Caco-2 (cell line): Measurements from ENCODE around the gene OR8G5. TPM values are rescaled to one million over a fixed set of nuclear protein-coding genes. Genes with fewer than 3 reads are reported as not detected.

Experiments used
- BruUV-seq: library from RNA; stranded (reverse); fragments of 400-500 nt; replicated peaks from 2 replicates; lab custom pipeline; 2021; lab: Mats Ljungman, UMichigan
- CTCF ChIA-PET: fragments of 300-600 bp; sonication (Branson Sonifier 250); formaldehyde crosslinking; loops from one replicate; lab custom pipeline; 2022; ENCODE audit warnings: antibody characterized with exemption; lab: Charles Lee
- POLR2A ChIA-PET: fragments of 300-600 bp; sonication (Branson Sonifier 250); formaldehyde crosslinking; loops from one replicate; lab custom pipeline; 2022; ENCODE audit warnings: antibody characterized with exemption; lab: Charles Lee
- DNase-seq, 2 experiments: peaks; one replicate each; pipeline versions ENCODE4 v3.0.0 to v3.0.0-alpha.2; 2020 to 2022
- H3K27me3 ChIP-seq: replicated peaks from 2 replicates; pipeline ENCODE4 v1.6.0; 2011; ENCODE audit warnings: low read length; ENCODE audit not compliant: control insufficient read depth, insufficient read depth
- H3K36me3 ChIP-seq: 2 replicates; pipeline ENCODE4 v1.5.1; 2011; ENCODE audit warnings: low read length; ENCODE audit not compliant: control insufficient read depth, insufficient read depth
- H3K4me1 ChIP-seq: fragments of 250-450 bp; sonication (Bioruptor Pico); 2 replicates; pipeline ENCODE4 v1.5.1; 2020; ENCODE audit warnings: mild to moderate bottlenecking
- H3K4me3 ChIP-seq: 2 replicates; pipeline ENCODE4 v1.5.1; 2011; ENCODE audit warnings: low read depth, mild to moderate bottlenecking, control low read depth, low read length
- H3K9me3 ChIP-seq: fragments of 250-450 bp; sonication (Bioruptor Pico); 2 replicates; pipeline ENCODE4 v1.5.1; 2020; ENCODE audit warnings: mild to moderate bottlenecking, moderate library complexity
- H3K27ac Mint-ChIP-seq: one replicate; pipeline ENCODE4 v1.8.0; 2022; ENCODE audit warnings: mixed read lengths; ENCODE audit not compliant: unreplicated experiment
- H3K27me3 Mint-ChIP-seq: one replicate; pipeline ENCODE4 v1.8.0; 2022; ENCODE audit warnings: mixed read lengths; ENCODE audit not compliant: insufficient read depth, unreplicated experiment
- H3K36me3 Mint-ChIP-seq: one replicate; pipeline ENCODE4 v1.8.0; 2022; ENCODE audit warnings: mild to moderate bottlenecking, mixed read lengths; ENCODE audit not compliant: insufficient read depth, unreplicated experiment
- H3K4me1 Mint-ChIP-seq: one replicate; pipeline ENCODE4 v1.8.0; 2022; ENCODE audit warnings: low read depth, mixed read lengths; ENCODE audit not compliant: unreplicated experiment
- H3K4me3 Mint-ChIP-seq: one replicate; pipeline ENCODE4 v1.8.0; 2022; ENCODE audit warnings: mild to moderate bottlenecking, moderate library complexity, mixed read lengths; ENCODE audit not compliant: unreplicated experiment
- H3K9me3 Mint-ChIP-seq: one replicate; pipeline ENCODE4 v1.8.0; 2022; ENCODE audit warnings: mixed read lengths; ENCODE audit not compliant: unreplicated experiment
- intact Hi-C: fragments of 100-400 bp; cut with micrococcal nuclease; formaldehyde crosslinking; loops from one replicate; pipeline ENCODE4 v1.10.0; 2022; ENCODE audit not compliant: unreplicated experiment
- total RNA-seq: library from RNA; stranded (reverse); gene quantifications from 2 replicates; pipeline ENCODE4 v1.2.3, GENCODE V29; 2022
- TF ChIP-seq, protein P1 (sequence below), 2 experiments: fragments of 200-600 bp in 1 of 2; IDR thresholded peaks; 1 replicate in 1 of 2; 2 replicates in 1 of 2; pipeline versions ENCODE4 v1.5.1 to v1.8.0; 2011 to 2022; ENCODE audit warnings: antibody characterized with exemption in 1 of 2, control low read depth in 1 of 2, inconsistent platforms in 1 of 2, low read depth in 1 of 2, low read length in 1 of 2, mild to moderate bottlenecking in 1 of 2, moderate library complexity in 1 of 2; ENCODE audit not compliant: insufficient read depth in 1 of 2, severe bottlenecking in 1 of 2, unreplicated experiment in 1 of 2

The OR8G5 gene
- total RNA-seq, 1 experiment from 2014 or later = not detected

DNA sequence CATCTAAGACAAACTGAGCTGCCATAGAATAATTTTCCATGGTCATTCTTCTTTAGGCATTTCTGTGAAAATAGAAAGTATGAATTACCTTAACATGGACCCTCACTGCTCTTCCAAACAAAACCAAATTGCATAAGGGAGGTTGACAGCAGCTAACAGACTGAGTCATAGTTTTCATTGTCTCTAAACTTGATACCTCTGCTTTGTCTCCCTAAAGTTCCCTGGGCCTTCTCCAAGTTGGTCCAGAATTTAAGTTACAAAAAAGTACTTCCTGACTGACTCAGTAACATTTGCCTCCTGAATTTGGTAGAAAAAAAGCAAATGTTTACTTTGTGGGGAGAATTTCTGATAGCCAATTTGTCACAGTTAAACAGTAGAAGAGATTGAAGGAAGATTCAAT is 54.5 kb downstream of the OR8G5 start:
- Mint-ChIP-seq H3K27me3 (peaks cover 29% of the 10 kb centered on the region), H3K36me3 (no peaks in the 10 kb centered on the region), H3K4me1 (no peaks in the 10 kb centered on the region), H3K4me3 (no peak overlapping the region), H3K9me3 (no peaks in the 10 kb centered on the region), H3K27ac (no peak overlapping the region)
- no peaks in the 10 kb centered on the region for H3K36me3 ChIP-seq
- TF ChIP-seq, protein P1, sequence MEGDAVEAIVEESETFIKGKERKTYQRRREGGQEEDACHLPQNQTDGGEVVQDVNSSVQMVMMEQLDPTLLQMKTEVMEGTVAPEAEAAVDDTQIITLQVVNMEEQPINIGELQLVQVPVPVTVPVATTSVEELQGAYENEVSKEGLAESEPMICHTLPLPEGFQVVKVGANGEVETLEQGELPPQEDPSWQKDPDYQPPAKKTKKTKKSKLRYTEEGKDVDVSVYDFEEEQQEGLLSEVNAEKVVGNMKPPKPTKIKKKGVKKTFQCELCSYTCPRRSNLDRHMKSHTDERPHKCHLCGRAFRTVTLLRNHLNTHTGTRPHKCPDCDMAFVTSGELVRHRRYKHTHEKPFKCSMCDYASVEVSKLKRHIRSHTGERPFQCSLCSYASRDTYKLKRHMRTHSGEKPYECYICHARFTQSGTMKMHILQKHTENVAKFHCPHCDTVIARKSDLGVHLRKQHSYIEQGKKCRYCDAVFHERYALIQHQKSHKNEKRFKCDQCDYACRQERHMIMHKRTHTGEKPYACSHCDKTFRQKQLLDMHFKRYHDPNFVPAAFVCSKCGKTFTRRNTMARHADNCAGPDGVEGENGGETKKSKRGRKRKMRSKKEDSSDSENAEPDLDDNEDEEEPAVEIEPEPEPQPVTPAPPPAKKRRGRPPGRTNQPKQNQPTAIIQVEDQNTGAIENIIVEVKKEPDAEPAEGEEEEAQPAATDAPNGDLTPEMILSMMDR (IDR thresholded peaks at IDR 0.05; ENCODE audit: insufficient read depth in 1 of 2, low read depth in 1 of 2, low read length in 1 of 2, severe bottlenecking in 1 of 2, unreplicated experiment in 1 of 2) = no peak
- H3K27me3 ChIP-seq = 0 out of 2 replicates have a peak, but pooled peaks cover 3% of the 10 kb centered on the region
- no TSS peak for BruUV-seq
- H3K4me1 ChIP-seq = no peaks in the 10 kb centered on the region
- H3K9me3 ChIP-seq = no peaks in the 10 kb centered on the region
- ChIA-PET CTCF (no interaction called here), POLR2A (no interaction called here)
- intact Hi-C loops = no loop called here
- H3K4me3 ChIP-seq = no peak overlapping the region
- no peak for DNase-seq

- Histone ChIP-seq H3K4me1 (no peaks in the 10 kb centered on the region), H3K36me3 (no peaks in the 10 kb centered on the region), H3K27me3 (0 out of 2 replicates have a peak, but pooled peaks cover 3% of the 10 kb centered on the region), H3K4me3 (no peak overlapping the region), H3K9me3 (no peaks in the 10 kb centered on the region)
- BruUV-seq = no TSS peak
- intact Hi-C loops = no loop called here
- no peaks in the 10 kb centered on the region for H3K36me3 Mint-ChIP-seq
- ChIA-PET CTCF (no interaction called here), POLR2A (no interaction called here)
- no peak overlapping the region for H3K27ac Mint-ChIP-seq
- peaks cover 29% of the 10 kb centered on the region for H3K27me3 Mint-ChIP-seq
- DNase-seq = no peak
- H3K4me1 Mint-ChIP-seq = no peaks in the 10 kb centered on the region
- TF ChIP-seq, protein P1 (IDR thresholded peaks at IDR 0.05; ENCODE audit: insufficient read depth in 1 of 2, low read depth in 1 of 2, low read length in 1 of 2, severe bottlenecking in 1 of 2, unreplicated experiment in 1 of 2) = no peak
- no peak overlapping the region for H3K4me3 Mint-ChIP-seq
- H3K9me3 Mint-ChIP-seq = no peaks in the 10 kb centered on the region
Measured at GRCh38 chr11:124311269-124311668, 55.1 kb downstream of the OR8G5 start.

DNA sequence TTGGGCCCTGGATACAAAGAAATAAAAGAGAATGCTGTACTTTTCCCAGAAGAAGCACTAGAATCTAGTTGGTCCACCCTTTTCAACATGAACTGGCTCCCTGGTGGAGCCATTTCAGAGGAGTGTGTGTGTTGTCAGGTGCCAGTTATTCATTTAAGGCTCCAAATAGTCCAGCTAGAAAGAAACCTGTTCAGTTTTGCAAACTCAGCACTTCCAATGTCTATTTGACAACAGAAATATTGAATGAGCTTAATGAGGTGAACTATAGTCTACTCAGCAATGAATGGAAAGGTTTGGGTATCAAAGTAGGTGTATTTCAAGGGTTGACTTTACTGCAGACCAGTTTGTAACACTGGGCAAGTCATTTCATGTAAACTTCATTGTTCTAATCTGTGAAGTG is 55.5 kb downstream of the OR8G5 start:
- no peak overlapping the region for H3K4me3 Mint-ChIP-seq
- CTCF ChIA-PET = no interaction called here
- Histone ChIP-seq H3K27me3 (0 out of 2 replicates have a peak, but pooled peaks cover 3% of the 10 kb centered on the region), H3K36me3 (no peaks in the 10 kb centered on the region), H3K9me3 (no peaks in the 10 kb centered on the region), H3K4me1 (no peaks in the 10 kb centered on the region), H3K4me3 (no peak overlapping the region)
- H3K4me1 Mint-ChIP-seq = no peaks in the 10 kb centered on the region
- intact Hi-C loops = no loop called here
- no TSS peak for BruUV-seq
- no peak for DNase-seq
- peaks cover 28% of the 10 kb centered on the region for H3K27me3 Mint-ChIP-seq
- POLR2A ChIA-PET = no interaction called here
- no peaks in the 10 kb centered on the region for H3K9me3 Mint-ChIP-seq
- no peak overlapping the region for H3K27ac Mint-ChIP-seq
- TF ChIP-seq, protein P1 (IDR thresholded peaks at IDR 0.05; ENCODE audit: insufficient read depth in 1 of 2, low read depth in 1 of 2, low read length in 1 of 2, severe bottlenecking in 1 of 2, unreplicated experiment in 1 of 2) = no peak
- H3K36me3 Mint-ChIP-seq = no peaks in the 10 kb centered on the region
